ENCODE results near the gene SKA3. TPM values are rescaled to one million over a fixed set of nuclear protein-coding genes. Genes with fewer than 3 reads are reported as not detected.
"Not testable (repeated sequence)": the region's sequence is repeated elsewhere in the genome, so short reads cannot be mapped to it uniquely, and the experiment has no call there.

SKA3 gene
- total and polyA plus RNA-seq, 9 donors = 0.12 to 1.6 (median 0.43) TPM

GRCh38 chr13:21176982-21177284, 581 bp upstream of the SKA3 start:
- Histone ChIP-seq H3K36me3 (no peaks in the 10 kb centered on the region), H3K9me3 (no peaks in the 10 kb centered on the region), H3K4me3 (peak overlapping the region; percentile 92), H3K27me3 (no peaks in the 10 kb centered on the region), H3K4me1 (ENCODE audit: insufficient read depth) (peaks cover 2% of the 10 kb centered on the region), H3K27ac (peak overlapping the region; percentile 86 to 93)
- TF ChIP-seq EP300 (IDR thresholded peaks at IDR 0.05) (no peak), POLR2A (IDR thresholded peaks at IDR 0.05) (no peak), CTCF (IDR thresholded peaks at IDR 0.05) (no peak)
- intact Hi-C loops (cut with DNase I) = no loop called here
- DNase-seq = no peak
- whole genome bisulfite sequencing, 3 donors = 1 to 2% (median 1%) methylated on average over 26 of the region's 26 CpGs

GRCh38 chr13:21175656-21176214, 617 bp downstream of the SKA3 start:
- H3K4me3 ChIP-seq = peak overlapping the region; percentile 92
- no peaks in the 10 kb centered on the region for H3K36me3 ChIP-seq
- no peaks in the 10 kb centered on the region for H3K27me3 ChIP-seq
- intact Hi-C loops (cut with DNase I) = no loop called here
- TF ChIP-seq CTCF (IDR thresholded peaks at IDR 0.05) = no peak
- no peak for TF ChIP-seq EP300 (IDR thresholded peaks at IDR 0.05)
- no peak for TF ChIP-seq POLR2A (IDR thresholded peaks at IDR 0.05)
- 1 to 2% (median 2%) methylated on average over 13 of the region's 13 CpGs for WGBS, 3 donors
- H3K27ac ChIP-seq = no peak overlapping the region
- DNase-seq = no peak
- H3K9me3 ChIP-seq = no peaks in the 10 kb centered on the region
- no peaks in the 10 kb centered on the region for H3K4me1 ChIP-seq (ENCODE audit: insufficient read depth)

- WGBS, 3 donors = 0% methylated on average over 1 of the region's 1 CpG
- H3K27ac ChIP-seq; DNase-seq; H3K4me1 ChIP-seq (ENCODE audit: insufficient read depth); intact Hi-C loops (cut with DNase I); H3K4me3 ChIP-seq; H3K36me3 ChIP-seq; H3K27me3 ChIP-seq; H3K9me3 ChIP-seq: not testable (repeated sequence)
These were observed 2.6 kb downstream of the SKA3 start for GRCh38 chr13:21173767-21174166.

- Histone ChIP-seq H3K27ac (no peak overlapping the region), H3K4me3 (no peak overlapping the region), H3K36me3 (no peaks in the 10 kb centered on the region), H3K4me1 (ENCODE audit: insufficient read depth) (no peaks in the 10 kb centered on the region), H3K27me3 (no peaks in the 10 kb centered on the region), H3K9me3 (no peaks in the 10 kb centered on the region)
- intact Hi-C loops (cut with DNase I) = no loop called here
- DNase-seq = no peak
- TF ChIP-seq POLR2A (IDR thresholded peaks at IDR 0.05) = no peak
- 95 to 96% (median 96%) methylated on average over 9 of the region's 9 CpGs for WGBS, 3 donors
These were observed 4.9 kb downstream of the SKA3 start for GRCh38 chr13:21171420-21171819.

- H3K27me3 ChIP-seq; DNase-seq; H3K4me1 ChIP-seq (ENCODE audit: insufficient read depth); H3K27ac ChIP-seq; H3K36me3 ChIP-seq; intact Hi-C loops (cut with DNase I); H3K9me3 ChIP-seq; H3K4me3 ChIP-seq: not testable (repeated sequence)
- WGBS, 3 donors = 93 to 95% (median 94%) methylated on average over 4 of the region's 4 CpGs
These were observed 10.7 kb downstream of the SKA3 start for GRCh38 chr13:21165606-21166005.

GRCh38 chr13:21164631-21165030, 11.7 kb downstream of the SKA3 start:
- Histone ChIP-seq H3K4me1 (ENCODE audit: insufficient read depth) (no peaks in the 10 kb centered on the region), H3K4me3 (no peak overlapping the region), H3K27me3 (no peaks in the 10 kb centered on the region), H3K9me3 (no peaks in the 10 kb centered on the region), H3K36me3 (no peaks in the 10 kb centered on the region), H3K27ac (no peak overlapping the region)
- DNase-seq = no peak
- 93 to 98% (median 94%) methylated on average over 4 of the region's 4 CpGs for WGBS, 3 donors
- no peak for TF ChIP-seq POLR2A (IDR thresholded peaks at IDR 0.05)
- no peak for TF ChIP-seq EP300 (IDR thresholded peaks at IDR 0.05)
- no peak for TF ChIP-seq CTCF (IDR thresholded peaks at IDR 0.05)
- intact Hi-C loops (cut with DNase I) = no loop called here

All from ovary (tissue), 9 donors.